ENCODE measurements around the gene ABCF2. TPM values are rescaled to one million over a fixed set of nuclear protein-coding genes. Genes with fewer than 3 reads are reported as not detected.

The ABCF2 gene
- total RNA-seq, 1 experiment from 2014 or later = 45.8 TPM

- DNase-seq = no peak
- POLR2A ChIA-PET (ENCODE audit: unreplicated experiment) = no interaction called here
- CTCF ChIA-PET = no interaction called here
- Histone ChIP-seq H3K27ac (no peak overlapping the region), H4K20me1 (ENCODE audit: insufficient read depth) (no peaks in the 10 kb centered on the region), H3K27me3 (ENCODE audit: insufficient read depth, low read depth) (peaks cover 75% of the 10 kb centered on the region), H3K4me1 (replicated peaks; ENCODE audit: insufficient read depth) (no peaks in the 10 kb centered on the region), H3K36me3 (ENCODE audit: low read depth) (no peaks in the 10 kb centered on the region), H2AFZ (no peak overlapping the region), H3K9me2 (ENCODE audit: insufficient read depth) (no peaks in the 10 kb centered on the region), H3K9me3 (ENCODE audit: insufficient read depth, low read depth) (no peaks in the 10 kb centered on the region), H3F3A (ENCODE audit: insufficient read depth, low read depth) (no peaks in the 10 kb centered on the region), H3K79me2 (ENCODE audit: low read depth) (no peaks in the 10 kb centered on the region), H3K4me2 (no peak overlapping the region), H3K4me3 (no peak overlapping the region)
- TF ChIP-seq, protein P1, sequence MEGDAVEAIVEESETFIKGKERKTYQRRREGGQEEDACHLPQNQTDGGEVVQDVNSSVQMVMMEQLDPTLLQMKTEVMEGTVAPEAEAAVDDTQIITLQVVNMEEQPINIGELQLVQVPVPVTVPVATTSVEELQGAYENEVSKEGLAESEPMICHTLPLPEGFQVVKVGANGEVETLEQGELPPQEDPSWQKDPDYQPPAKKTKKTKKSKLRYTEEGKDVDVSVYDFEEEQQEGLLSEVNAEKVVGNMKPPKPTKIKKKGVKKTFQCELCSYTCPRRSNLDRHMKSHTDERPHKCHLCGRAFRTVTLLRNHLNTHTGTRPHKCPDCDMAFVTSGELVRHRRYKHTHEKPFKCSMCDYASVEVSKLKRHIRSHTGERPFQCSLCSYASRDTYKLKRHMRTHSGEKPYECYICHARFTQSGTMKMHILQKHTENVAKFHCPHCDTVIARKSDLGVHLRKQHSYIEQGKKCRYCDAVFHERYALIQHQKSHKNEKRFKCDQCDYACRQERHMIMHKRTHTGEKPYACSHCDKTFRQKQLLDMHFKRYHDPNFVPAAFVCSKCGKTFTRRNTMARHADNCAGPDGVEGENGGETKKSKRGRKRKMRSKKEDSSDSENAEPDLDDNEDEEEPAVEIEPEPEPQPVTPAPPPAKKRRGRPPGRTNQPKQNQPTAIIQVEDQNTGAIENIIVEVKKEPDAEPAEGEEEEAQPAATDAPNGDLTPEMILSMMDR (conservative IDR thresholded peaks at IDR 0.05) = no peak
- no peak for TF ChIP-seq EZH2 (IDR thresholded peaks at IDR 0.05; ENCODE audit: low read depth)
- intact Hi-C loops (cut with micrococcal nuclease; ENCODE audit: unreplicated experiment) = no loop called here
- BruUV-seq (replicated peaks) = no TSS peak
Observed at GRCh38 chr7:151265351-151265931, 38.4 kb upstream of the ABCF2 start.

GRCh38 chr7:151264615-151265014 is 37.6 kb upstream of the ABCF2 start:
- no peak overlapping the region for H3K4me3 ChIP-seq
- TF ChIP-seq, protein P1 (conservative IDR thresholded peaks at IDR 0.05) = no peak
- TF ChIP-seq EZH2 (IDR thresholded peaks at IDR 0.05; ENCODE audit: low read depth) = no peak
- no peaks in the 10 kb centered on the region for H3K4me1 ChIP-seq (replicated peaks; ENCODE audit: insufficient read depth)
- no peak overlapping the region for H2AFZ ChIP-seq
- H3K9me2 ChIP-seq (ENCODE audit: insufficient read depth) = no peaks in the 10 kb centered on the region
- POLR2A ChIA-PET (ENCODE audit: unreplicated experiment) = no interaction called here
- H3F3A ChIP-seq (ENCODE audit: insufficient read depth, low read depth) = no peaks in the 10 kb centered on the region
- no peaks in the 10 kb centered on the region for H3K36me3 ChIP-seq (ENCODE audit: low read depth)
- intact Hi-C loops (cut with micrococcal nuclease; ENCODE audit: unreplicated experiment) = no loop called here
- peaks cover 83% of the 10 kb centered on the region for H3K27me3 ChIP-seq (ENCODE audit: insufficient read depth, low read depth)
- H3K79me2 ChIP-seq (ENCODE audit: low read depth) = no peaks in the 10 kb centered on the region
- no TSS peak for BruUV-seq (replicated peaks)
- no peak for DNase-seq
- H3K4me2 ChIP-seq = no peak overlapping the region
- CTCF ChIA-PET = interaction anchor here (0.6 kb wide), 1 partner anchor 606 kb away, joined by 3 read pairs; no protein-coding TSS in a partner anchor
- no peaks in the 10 kb centered on the region for H3K9me3 ChIP-seq (ENCODE audit: insufficient read depth, low read depth)
- no peak overlapping the region for H3K27ac ChIP-seq
- no peaks in the 10 kb centered on the region for H4K20me1 ChIP-seq (ENCODE audit: insufficient read depth)

- Histone ChIP-seq H3F3A (ENCODE audit: insufficient read depth, low read depth) (no peaks in the 10 kb centered on the region), H4K20me1 (ENCODE audit: insufficient read depth) (no peaks in the 10 kb centered on the region), H3K27me3 (ENCODE audit: insufficient read depth, low read depth) (peaks cover 89% of the 10 kb centered on the region), H3K9me3 (ENCODE audit: insufficient read depth, low read depth) (no peaks in the 10 kb centered on the region), H3K4me2 (no peak overlapping the region), H3K79me2 (ENCODE audit: low read depth) (no peaks in the 10 kb centered on the region), H3K4me1 (replicated peaks; ENCODE audit: insufficient read depth) (no peaks in the 10 kb centered on the region), H3K27ac (no peak overlapping the region), H2AFZ (no peak overlapping the region), H3K4me3 (no peak overlapping the region), H3K9me2 (ENCODE audit: insufficient read depth) (no peaks in the 10 kb centered on the region), H3K36me3 (ENCODE audit: low read depth) (no peaks in the 10 kb centered on the region)
- TF ChIP-seq EZH2 (IDR thresholded peaks at IDR 0.05; ENCODE audit: low read depth) = no peak
- TF ChIP-seq, protein P1 (conservative IDR thresholded peaks at IDR 0.05) = no peak
- POLR2A ChIA-PET (ENCODE audit: unreplicated experiment) = no interaction called here
- BruUV-seq (replicated peaks) = no TSS peak
- intact Hi-C loops (cut with micrococcal nuclease; ENCODE audit: unreplicated experiment) = no loop called here
- DNase-seq = no peak
- CTCF ChIA-PET = no interaction called here
Observed at GRCh38 chr7:151261529-151261928, 34.5 kb upstream of the ABCF2 start.
